H7 (cell line): Measurements from ENCODE around the gene CTDP1. TPM values are rescaled to one million over a fixed set of nuclear protein-coding genes. Genes with fewer than 3 reads are reported as not detected.
"Not testable (repeated sequence)": the region's sequence is repeated elsewhere in the genome, so short reads cannot be mapped to it uniquely, and the experiment has no call there.

ENCODE experiments used
- DNase-seq: peaks from one replicate; pipeline ENCODE4 v3.0.0; 2012
- H3K27me3 ChIP-seq: 2 replicates; pipeline ENCODE4 v1.6.0; 2011; ENCODE audit warnings: mild to moderate bottlenecking, low read length; ENCODE audit not compliant: control insufficient read depth, insufficient read depth
- H3K36me3 ChIP-seq: replicated peaks from 2 replicates; pipeline ENCODE4 v1.5.1; 2011; ENCODE audit warnings: low read length; ENCODE audit not compliant: control insufficient read depth, insufficient read depth
- H3K4me3 ChIP-seq: 2 replicates; pipeline ENCODE4 v1.5.1; 2011; ENCODE audit warnings: low read depth, mild to moderate bottlenecking, control low read depth, low read length, moderate library complexity; ENCODE audit not compliant: insufficient read depth
- total RNA-seq: library from RNA; depleted of rRNA; stranded (reverse); fragments of >200 nt; shearing (Covaris generic); gene quantifications from 2 replicates; pipeline ENCODE4 v1.2.3, GENCODE V29; 2014

CTDP1 gene
- total RNA-seq, 1 experiment from 2014 or later: 38.9 TPM

DNA sequence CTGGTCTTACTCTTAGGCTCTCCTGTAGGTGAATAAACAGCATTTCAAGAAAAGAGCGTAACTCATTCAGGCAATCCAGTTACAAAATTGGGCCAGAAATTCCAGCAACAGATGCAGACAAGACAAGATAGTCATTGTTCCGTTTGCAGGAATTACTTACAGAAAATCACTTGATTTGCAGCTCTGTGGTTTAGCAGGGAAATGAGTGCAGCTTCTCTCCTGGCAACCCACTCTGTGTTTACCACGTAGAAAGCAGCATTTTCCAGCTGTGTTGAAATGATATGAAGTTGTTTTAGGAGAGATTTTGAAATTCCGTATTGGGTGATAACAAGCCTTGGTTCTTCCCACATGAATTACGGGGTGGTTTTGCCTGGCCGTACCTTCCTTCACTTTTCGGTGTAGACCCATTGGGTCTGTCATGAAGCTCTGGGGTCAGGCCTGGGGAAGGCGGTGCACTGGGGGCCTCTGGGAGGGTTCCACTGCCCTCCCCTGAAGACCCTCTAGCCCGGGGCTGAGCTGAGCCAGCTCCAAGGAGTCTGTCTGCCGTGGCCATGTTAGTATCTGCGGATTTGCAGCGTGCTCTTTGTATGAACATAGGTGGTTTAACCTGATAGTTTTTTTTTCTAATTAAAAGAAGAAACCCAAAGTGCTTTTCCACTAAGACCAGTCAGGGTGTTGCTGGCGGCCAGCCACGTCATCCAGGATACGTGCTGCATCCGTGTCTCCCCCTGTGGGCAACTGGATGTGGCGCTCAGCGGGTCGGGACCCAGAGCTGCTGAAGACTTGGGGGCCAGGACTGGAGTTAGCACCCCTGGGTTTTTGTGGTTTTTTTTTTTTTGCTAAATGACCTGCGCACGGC lies 59.2 kb downstream of the CTDP1 start:
- H3K36me3 ChIP-seq: peaks cover 4% of the 10 kb centered on the region
- DNase-seq: no peak
- H3K27me3 ChIP-seq: no peaks in the 10 kb centered on the region

GRCh38 chr18:79739440-79739778 lies 59.8 kb downstream of the CTDP1 start:
- no peak for DNase-seq
- Histone ChIP-seq H3K4me3 (no peak overlapping the region), H3K36me3 (peaks cover 4% of the 10 kb centered on the region), H3K27me3 (no peaks in the 10 kb centered on the region)

More for the DNA sequence above, 59.2 kb downstream of the CTDP1 start:
- H3K4me3 ChIP-seq: no peak overlapping the region

DNA sequence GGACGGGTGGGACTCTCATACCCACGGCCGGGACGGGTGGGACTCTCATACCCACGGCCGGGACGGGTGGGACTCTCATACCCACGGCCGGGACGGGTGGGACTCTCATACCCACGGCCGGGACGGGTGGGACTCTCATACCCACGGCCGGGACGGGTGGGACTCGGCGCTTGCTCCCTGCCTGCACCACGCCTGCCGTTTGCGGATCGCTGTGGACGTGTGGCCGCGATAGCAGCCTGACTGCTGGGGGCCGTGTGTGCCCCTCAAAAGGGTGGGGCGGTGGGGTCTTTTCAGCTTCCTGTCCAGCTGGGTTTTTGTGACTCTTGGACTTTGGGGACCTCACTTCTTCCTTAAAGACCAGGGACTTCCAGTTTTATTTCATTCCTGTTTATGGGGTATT lies 60.4 kb downstream of the CTDP1 start:
- H3K27me3 ChIP-seq, DNase-seq, H3K36me3 ChIP-seq, H3K4me3 ChIP-seq: not testable (repeated sequence)

DNA sequence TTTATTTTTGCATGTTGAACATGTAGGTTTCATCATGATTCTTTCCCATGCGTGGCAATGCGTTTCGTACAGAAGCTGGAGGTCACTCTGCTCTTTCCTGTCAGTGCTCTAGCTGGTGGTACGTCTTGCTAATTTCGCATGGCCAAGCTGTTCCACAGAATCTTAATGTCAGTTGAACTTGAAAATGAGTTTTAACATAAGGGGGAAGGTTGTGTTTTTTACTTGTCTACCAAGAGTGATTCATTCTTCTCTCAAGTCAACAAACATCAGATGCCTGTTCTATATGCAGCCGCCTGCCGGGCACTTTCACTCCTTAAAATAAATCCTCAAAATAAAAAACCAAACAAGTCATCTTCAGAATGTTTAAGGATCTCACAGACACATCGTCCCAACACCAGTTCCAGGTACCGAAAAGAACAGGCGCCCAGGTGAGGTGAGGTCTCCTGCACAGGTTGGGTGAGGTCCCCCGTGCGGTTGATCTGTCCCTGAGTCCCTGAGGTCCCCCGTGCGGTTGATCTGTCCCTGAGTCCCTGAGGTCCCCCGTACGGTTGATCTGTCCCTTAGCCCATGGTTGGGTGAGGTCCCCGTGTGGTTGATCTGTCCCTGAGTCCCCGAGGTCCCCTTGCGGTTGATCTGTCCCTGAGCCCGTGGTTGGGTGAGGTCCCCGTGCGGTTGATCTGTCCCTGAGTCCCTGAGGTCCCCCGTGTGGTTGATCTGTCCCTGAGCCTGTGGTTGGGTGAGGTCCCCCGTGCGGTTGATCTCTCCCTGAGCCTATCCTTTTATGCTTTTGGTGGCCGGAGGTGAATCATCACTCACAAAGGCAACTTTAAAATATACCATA lies 61.1 kb downstream of the CTDP1 start:
- H3K4me3 ChIP-seq: no peak overlapping the region

GRCh38 chr18:79741362-79741700 lies 61.7 kb downstream of the CTDP1 start:
- H3K36me3 ChIP-seq: peaks cover 4% of the 10 kb centered on the region
- no peaks in the 10 kb centered on the region for H3K27me3 ChIP-seq
- H3K4me3 ChIP-seq: no peak overlapping the region
- no peak for DNase-seq

More for the DNA sequence above, 61.1 kb downstream of the CTDP1 start:
- no peak for DNase-seq
- Histone ChIP-seq H3K36me3 (peaks cover 4% of the 10 kb centered on the region), H3K27me3 (no peaks in the 10 kb centered on the region)

- Histone ChIP-seq H3K27me3 (no peaks in the 10 kb centered on the region), H3K36me3 (peaks cover 4% of the 10 kb centered on the region), H3K4me3 (no peak overlapping the region)
- DNase-seq: no peak
These were observed 62.5 kb downstream of the CTDP1 start for GRCh38 chr18:79742076-79742475.

- H3K27me3 ChIP-seq: no peaks in the 10 kb centered on the region
- no peak overlapping the region for H3K4me3 ChIP-seq
- DNase-seq: no peak
- peaks cover 2% of the 10 kb centered on the region; the same call in 1 of the 2 replicates for H3K36me3 ChIP-seq
These were observed 65.0 kb downstream of the CTDP1 start for GRCh38 chr18:79744625-79745024.

DNA sequence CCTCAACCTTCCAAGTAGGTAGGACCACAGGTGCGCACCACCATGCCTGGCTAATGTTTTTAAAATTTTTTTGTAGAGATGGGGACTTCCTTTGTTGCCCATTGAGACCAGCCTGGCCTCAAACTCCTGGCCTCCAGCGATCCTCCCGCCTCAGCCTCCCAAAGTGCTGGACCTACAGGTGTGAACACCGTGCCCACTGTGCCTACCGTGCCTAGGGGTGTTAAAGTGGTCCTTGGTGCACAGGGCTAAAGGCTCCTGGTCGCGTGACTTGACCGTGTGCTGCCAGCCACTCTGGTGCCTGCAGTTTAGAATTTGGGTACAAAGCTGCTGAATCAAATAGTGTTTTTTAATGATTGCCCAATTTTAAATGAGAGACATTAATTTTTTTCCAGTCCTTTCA lies 67.1 kb downstream of the CTDP1 start:
- no peak overlapping the region for H3K4me3 ChIP-seq

DNA sequence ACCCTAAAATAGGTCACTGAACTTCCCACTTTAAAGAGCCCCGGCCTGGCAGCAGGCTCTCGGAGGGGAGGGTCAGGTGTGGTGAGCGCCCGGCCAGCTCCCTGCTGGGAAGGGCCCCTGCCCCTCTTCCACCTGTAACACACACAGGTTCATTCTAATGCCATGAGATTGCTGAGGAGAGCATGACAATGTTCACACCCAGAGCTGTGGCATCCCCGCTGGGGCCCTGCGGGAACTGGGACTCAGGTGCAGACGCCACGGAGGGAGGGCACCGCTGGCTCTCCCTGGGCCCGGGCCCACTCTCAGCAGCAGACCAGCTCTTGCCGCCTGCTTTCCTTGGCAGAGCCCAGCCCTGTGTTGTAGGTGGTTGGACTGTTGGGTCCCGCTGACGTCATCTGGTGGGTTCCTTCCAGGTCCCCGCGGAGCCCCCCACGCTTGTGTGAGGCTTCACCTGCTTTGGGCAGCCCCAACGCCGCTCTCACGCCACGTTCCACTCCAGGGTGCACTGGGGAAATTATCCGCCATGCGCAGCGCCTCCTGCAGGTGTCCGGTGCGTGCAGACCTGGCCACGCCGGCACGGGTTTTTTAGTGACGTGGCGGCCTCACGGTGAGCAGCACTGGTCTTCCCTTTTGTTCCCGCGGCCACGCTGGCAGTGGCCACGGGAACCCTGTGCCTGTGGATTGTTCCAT lies 67.7 kb downstream of the CTDP1 start:
- no peak for DNase-seq
- Histone ChIP-seq H3K36me3 (no peaks in the 10 kb centered on the region; the same call in 1 of the 2 replicates), H3K27me3 (no peaks in the 10 kb centered on the region), H3K4me3 (no peak overlapping the region)

More for the DNA sequence above, 67.1 kb downstream of the CTDP1 start:
- Histone ChIP-seq H3K27me3 (no peaks in the 10 kb centered on the region), H3K36me3 (no peaks in the 10 kb centered on the region; the same call in 1 of the 2 replicates)
- no peak for DNase-seq

DNA sequence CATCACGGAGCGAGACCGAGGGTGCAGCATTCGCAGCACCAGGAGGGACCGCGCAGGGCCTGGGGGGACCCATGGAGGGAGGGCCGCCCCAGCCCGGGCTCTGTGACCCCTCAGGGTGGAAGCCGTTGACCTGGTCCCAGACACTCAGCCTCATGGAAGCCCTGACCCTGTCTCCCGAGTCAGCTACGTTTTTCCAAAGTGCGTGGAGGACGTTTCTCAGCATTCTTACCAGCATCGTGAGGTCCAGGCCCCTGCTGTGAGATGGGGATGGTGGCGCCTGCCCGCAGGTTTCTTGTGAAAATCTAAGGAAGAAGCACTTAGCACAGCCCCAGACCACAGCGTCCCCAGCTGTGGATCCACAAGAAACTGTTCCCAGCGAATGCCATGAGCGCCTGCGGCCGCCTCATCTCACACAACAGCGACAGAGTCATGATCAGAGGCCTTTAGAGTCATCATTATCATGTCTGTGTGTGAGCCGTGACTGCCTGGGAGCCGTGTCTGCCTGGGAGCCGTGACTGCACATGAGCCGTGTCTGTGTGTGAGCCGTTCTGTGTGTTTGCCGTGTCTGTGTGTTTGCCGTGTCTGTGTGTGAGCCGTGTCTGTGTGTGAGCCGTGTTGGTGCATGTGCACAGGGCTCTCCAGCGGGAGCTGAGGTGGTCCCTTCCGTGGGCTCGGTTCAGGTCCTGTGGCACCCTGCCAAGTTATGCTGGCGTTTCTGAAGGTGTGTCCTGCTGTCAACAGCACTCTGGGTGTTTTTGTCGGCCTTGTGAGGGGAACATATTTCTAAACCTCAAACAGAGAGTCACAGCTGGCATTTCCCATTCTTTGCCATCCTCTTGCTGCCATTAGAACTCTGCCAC lies 68.9 kb downstream of the CTDP1 start:
- Histone ChIP-seq H3K36me3 (no peaks in the 10 kb centered on the region; the same call in 1 of the 2 replicates), H3K4me3 (no peak overlapping the region), H3K27me3 (no peaks in the 10 kb centered on the region)
- DNase-seq: no peak

- H3K4me3 ChIP-seq: no peak overlapping the region
- H3K36me3 ChIP-seq: peaks cover 1% of the 10 kb centered on the region
- DNase-seq: no peak
- H3K27me3 ChIP-seq: no peaks in the 10 kb centered on the region
These were observed 69.9 kb downstream of the CTDP1 start for GRCh38 chr18:79749251-79750191.

DNA sequence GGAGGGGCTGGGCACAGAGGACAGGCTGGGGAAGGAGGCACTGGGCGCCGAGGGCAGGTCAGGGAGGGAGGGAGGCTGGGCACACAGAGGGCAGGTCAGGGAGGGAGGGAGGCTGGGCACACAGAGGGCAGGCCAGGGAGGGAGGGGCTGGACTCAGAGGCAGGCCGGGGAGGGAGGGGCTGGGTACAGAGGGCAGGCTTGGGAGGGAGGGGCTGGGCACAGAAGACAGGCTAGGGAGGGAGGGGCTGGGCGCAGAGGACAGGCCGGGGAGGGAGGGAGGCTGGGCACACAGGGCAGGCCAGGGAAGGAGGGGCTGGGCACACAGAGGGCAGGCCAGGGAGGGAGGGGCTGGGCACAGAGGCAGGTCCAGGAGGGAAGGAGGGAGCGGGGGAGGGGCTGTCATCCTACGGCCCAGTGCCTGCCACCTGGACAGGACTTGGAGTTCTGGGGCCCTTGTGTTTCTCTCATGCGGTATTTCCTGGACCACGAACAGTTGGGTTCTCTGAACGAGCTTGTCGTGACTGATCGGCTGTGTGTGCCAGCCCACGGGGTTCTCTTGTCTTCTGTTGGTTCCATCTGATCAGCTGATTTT lies 71.5 kb downstream of the CTDP1 start:
- Histone ChIP-seq H3K27me3 (no peaks in the 10 kb centered on the region), H3K36me3 (peaks cover 1% of the 10 kb centered on the region), H3K4me3 (no peak overlapping the region)
- DNase-seq: no peak
